ENCODE measurements around the gene FZD1.
A peak's percentile ranks its signal among the peaks of the same experiment; 100 is the strongest.

The FZD1 gene

DNA sequence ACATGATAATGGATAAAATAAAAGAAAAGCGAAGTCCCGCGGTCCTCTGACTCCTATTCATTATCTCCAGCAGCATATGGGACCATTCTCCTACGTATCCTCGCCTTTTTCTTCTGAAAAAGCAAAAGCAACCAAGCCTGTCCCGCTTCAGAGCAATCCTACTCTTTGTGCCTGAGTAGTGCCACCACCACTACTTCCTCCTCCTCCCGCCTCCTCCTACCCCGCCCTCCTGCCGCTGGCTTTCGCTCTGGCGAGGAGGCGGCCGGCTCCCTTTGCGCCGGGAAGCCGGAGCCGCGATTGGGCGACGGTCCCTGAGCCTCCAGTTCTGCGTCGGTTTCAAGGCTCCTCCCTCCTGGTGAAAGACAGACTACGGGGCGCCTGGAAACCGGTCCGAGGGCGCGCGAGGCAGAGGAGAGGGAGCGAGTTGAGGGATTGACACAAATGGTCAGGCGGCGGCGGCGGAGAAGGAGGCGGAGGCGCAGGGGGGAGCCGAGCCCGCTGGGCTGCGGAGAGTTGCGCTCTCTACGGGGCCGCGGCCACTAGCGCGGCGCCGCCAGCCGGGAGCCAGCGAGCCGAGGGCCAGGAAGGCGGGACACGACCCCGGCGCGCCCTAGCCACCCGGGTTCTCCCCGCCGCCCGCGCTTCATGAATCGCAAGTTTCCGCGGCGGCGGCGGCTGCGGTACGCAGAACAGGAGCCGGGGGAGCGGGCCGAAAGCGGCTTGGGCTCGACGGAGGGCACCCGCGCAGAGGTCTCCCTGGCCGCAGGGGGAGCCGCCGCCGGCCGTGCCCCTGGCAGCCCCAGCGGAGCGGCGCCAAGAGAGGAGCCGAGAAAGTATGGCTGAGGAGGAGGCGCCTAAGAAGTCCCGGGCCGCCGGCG lies at the start of gene FZD1:
Gene FZD1 (plus strand): TSS at position 388 of the 878 bp plus-strand sequence. CDS start 448 bp downstream, at position 836.
- DNase-seq (ENCODE audit: low spot score): peak; percentile 100

DNA sequence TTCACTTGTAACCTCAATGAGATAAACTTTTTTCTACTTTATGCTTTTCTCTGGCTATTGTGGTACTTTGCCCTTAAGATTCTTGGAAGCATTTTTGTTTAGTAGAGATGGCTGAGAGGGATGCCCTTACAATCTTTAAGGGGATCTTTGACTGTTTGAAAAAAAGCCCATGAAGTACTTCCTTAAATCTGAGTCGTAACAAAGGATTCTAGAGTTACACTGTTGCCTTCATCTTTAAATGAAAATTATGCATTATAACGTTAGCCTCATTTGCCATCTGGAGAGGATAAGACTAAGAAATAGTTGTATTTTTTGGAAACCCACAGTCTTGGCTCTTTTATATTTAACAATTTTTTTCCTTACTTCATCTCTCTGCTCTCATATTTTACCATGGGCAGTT lies 37.8 kb upstream of the FZD1 start:
- DNase-seq (ENCODE audit: low spot score): no peak

DNA sequence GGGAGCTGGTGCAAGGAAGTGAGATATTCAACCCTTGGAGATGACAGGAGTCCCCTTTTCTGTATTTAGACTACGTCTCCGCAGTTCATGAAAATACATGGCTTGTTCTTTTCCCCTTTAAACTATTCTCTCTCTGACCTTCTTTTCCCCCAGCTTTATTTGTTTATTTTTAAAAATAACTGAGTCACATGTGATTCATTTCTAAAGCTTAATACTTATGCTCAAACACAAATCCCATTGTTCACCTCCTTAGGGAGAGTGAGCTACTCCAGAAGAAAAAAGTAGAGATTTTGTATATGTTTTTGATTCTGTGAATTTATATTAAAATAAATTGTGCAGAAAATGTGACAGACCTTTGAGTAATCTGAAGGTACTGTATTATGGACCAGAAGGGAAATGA lies 35.9 kb upstream of the FZD1 start:
- DNase-seq (ENCODE audit: low spot score): no peak

DNA sequence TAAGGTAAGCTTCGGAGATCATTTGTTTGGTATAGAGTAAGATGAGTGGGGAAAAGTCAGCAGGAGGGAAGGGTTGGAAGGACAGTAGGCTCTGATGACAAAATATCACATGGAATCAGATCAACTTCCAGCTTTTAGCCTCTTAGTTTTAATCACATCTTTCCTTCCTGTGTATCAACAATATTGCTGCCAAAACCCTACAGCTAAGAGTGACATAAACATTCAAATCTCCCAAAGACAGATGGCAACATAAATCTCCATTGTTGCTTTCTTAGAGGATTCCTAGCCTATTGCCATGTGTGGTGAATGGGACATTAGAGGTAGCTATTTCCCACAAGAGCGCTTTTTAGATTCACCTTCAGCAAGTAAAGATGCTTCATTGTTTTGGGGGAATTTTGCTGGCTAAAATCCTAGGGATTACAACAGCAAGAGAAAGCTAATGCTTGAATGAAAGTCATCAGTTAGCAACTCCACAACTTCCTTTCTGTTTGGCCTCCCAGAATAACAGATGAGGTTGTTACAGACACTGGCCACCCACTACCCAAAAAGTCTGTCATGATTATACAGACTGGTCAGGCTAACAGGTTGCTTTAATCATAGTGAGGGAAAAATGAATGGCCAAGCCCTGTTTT lies 35.2 kb upstream of the FZD1 start:
- no peak for DNase-seq (ENCODE audit: low spot score)

DNA sequence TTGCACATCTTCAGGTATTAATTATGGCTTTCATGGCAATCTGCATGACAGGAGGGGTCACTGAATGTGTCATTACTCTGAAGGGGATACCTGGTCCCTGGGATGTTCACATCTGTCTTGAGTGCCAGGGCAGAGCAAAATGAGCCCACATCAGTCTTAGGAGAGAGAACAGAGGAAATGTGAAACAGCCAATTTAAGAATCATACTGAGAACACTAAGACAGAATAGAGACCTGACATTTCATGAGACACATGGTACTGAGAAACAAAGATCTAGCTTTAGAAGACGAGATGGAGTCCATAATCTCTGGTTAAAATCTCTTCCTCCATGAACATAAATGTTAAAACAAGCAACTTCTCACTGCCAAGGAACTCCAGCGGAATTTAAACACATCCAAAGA lies 34.1 kb upstream of the FZD1 start:
- DNase-seq (ENCODE audit: low spot score): no peak

DNA sequence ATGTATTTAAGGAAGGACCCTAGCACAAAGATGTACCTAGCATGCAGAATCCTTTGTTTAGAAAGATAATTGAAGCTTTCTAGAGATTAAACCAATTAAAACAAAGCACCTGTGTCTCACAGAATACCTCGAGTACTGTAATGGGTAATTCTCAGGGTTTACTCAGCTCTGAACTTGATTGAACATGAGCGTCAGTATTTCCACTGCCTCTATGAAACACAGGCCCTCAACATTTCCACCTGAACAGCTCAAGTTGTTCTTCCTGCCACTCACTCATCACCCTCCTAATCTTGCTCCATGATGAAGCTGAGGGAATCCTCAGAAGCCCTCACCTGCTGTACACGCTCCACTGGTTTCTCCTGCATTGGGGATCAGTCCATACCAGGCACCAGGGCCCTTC lies 33.7 kb upstream of the FZD1 start:
- DNase-seq (ENCODE audit: low spot score): no peak

DNA sequence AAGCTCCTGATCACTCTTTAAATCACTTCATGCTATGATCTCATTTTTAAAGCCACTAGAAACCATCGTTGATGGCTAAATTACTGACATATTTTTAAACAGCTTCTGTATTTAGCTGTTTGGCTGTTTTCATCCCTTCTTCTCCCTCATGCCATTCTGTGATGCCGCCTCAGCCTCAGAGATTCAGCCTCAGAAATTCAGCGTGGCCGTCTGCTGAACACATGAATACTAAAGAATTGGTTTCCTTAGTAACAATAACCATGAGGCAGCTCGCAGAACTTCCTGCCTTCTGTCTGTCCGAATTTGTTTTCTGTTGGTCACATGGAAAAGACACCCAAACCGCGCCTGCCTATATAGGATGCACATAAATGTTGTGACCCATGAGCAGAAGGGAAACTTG lies 31.0 kb upstream of the FZD1 start:
- DNase-seq (ENCODE audit: low spot score): no peak

DNA sequence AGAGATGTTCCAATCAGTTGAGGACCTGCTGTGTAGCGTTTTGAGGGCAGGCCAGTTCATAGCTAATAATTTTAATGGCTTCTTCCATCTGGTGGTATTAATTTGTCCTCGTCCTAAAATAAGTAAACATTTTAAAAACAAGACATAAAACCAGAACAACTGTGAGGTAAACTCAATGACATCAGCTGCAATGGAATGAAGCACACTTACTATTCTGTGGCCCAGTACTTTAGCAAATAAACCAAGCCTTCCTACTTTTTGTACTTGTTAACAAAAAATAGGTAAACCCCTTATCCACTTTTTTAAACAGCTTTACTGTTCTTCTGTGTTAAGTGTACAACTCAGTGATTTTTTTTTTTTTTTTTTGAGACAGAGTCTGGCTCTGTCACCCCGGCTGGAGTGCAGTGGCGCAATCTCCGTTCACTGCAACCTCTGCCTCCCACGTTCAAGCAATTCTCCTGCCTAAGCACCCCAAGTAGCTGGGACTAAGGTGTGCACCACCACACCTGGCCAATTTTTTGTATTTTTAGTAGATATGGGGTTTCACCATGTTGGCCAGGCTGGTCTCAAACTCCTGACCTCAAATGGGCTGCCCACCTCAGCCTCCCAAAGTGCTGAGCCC lies 28.9 kb upstream of the FZD1 start:
- DNase-seq (ENCODE audit: low spot score): no peak

DNA sequence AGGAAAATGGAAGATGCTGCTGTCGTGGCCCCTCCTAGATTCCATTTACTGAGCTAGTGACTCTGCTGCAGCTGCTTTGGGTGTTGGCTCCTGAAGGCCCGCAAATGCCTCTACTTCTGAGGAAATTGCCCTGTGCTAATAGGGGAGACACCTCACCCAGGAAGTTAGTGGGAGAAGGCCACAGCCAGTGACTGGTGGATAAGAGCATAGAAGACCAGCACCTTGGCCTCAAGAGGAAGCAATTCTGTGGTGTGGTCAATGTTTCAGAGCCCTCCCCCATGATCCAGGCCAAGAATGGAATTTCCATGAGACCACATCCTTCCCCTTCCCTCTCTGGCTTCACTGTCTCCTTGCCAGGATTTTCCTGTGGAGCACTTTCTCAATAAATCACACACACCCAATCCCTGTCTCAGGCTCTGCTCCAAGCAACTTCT lies 25.0 kb upstream of the FZD1 start:
- DNase-seq (ENCODE audit: low spot score): peak; percentile 67

DNA sequence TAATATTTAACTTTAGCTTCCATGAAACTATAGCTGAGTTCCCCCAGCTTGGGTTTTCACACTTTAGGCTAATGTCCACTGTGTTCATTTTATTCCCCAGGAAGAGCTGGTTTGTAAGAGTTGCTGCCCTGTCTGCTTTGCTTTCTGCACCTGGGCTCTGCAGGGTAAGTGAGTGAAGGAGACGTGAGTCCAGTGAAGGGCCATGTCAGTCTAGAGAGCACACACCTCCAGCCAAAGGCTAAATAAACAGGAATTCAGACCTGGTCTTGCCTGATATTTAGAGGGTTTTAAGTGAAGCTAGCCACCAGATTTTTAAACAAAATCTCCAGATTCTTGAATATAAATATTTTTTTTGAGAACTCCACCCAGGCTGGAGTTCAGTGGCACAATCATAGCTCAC lies 24.5 kb upstream of the FZD1 start:
- no peak for DNase-seq (ENCODE audit: low spot score)

DNA sequence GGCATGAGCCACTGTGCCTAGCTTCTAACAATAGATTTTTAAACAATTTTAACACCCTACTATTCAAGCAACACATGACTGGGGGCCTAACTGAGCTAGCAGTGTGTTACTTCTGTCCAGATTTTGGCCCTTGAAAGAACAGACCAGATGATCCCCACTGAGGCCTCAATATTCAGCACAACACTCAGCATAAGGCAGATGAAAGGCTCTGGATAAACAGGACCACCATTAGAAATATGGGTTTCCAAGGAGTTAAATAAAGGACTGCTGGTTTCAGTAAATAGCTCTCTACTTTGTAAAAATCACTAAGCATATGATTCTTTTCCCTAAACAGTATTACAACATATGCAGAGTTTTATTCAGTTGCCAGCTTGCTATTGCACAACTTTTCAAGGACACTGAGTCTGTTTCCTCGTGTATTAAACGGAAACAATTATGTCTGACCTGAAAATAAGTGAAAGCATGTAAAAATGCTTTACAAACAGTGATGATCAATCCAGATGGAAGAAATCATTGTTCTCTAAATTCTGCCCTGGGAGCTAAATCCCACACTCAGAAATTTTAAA lies 23.8 kb upstream of the FZD1 start:
- DNase-seq (ENCODE audit: low spot score): no peak

DNA sequence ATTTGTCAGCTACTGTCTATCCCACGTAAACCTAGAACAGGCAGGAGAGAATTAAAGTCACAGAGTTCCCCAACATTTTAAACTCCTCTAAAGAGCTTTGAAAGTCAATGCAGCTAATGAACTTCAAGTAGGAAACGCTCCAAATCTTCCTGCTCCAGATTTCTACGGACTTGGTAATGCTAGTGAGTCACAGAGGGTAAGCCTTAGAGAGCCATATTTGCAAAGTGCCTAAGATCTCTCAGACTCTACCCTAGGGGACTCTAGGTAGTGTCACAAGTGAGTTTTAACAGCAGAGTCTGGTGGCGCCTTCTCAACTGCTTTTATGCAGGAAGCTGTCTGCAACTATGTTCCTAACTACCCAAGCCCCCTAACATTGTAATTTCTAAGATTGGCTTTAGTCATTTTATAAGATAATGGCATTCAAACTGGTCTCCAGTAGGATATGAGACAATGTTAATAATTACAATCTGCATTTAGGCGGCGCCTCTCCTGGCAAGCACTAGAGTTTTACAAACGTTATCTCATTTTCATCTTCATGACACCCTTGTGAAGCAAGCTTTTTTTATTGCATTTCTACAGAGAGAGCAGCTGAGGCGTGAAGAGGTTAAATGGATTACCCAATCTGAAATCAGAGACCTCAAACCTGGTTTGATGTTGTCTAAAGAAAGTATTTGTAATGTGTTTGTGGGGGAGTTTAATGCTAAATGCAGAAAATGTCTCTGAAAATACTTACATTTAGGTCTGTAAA lies 22.0 kb upstream of the FZD1 start:
- DNase-seq (ENCODE audit: low spot score): peak; percentile 42

DNA sequence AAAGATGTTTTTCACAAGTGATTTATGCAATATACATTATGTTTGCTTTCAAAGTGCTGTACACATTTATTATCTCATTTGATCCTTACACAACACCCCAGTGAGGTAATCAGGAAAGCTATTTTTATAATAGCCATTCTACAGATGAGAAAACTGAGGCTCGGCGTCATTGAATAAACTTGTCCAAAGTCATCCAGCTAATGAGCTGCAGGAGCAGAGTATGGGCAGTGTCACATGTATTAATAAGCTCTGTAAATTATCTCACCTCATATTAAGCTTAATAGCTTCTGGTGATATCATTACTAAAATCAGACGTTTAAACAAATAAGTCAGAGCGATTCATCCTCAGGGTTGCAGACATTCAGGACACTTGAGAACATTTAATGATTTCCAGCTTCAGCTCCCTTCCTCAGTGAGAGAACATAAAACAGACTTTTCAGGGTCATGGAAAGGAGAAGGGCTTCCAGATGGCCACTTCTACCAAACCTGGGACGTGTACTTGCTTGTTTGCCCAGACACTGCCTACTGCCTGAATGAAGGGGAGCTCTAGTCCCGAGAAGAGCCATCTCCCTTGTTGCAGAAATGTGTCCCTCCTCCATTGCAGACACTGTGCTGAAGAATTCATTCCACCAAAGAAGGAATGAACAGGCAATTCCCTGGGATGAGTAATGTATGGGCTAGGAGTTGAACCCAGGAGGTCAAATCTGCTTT lies 20.5 kb upstream of the FZD1 start:
- no peak for DNase-seq (ENCODE audit: low spot score)

DNA sequence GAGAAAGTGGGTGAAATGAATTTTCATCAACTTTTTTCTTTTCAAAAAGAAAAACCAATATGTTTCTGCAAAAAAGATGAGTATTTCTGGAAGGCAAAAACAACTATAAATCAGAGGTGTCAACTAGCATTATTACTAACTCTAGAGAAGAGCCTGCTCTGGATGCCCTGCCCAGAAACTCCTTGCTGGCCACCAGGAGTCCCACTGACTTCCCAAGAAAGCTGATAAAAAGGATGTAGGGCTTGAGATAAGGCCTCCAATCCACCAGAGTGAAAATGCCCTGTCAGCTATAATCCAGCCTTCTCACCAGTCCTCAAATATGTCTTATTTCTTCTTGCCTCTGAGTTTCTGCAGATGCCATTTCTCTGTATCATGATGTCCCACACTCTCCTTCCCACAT lies 16.7 kb upstream of the FZD1 start:
- DNase-seq (ENCODE audit: low spot score): no peak

DNA sequence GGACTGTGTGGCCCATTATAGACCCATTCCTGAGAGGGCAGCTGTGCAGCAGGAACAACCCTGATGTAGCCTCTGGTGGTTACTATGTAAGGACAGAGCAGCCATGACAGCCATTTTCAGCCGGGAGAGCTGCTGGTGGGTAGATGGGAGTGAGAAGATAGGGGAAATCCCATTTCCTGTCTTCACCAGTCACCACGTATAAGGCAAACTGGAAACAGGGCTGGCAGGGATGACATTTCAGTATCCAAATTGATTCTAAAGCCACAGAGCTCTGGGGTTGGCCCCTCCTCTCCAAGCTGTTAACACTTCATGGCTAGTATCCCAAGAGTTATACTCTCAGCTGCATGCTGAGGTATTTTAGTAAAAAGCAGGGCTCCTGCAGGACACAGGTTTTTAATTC lies 15.2 kb upstream of the FZD1 start:
- no peak for DNase-seq (ENCODE audit: low spot score)

DNA sequence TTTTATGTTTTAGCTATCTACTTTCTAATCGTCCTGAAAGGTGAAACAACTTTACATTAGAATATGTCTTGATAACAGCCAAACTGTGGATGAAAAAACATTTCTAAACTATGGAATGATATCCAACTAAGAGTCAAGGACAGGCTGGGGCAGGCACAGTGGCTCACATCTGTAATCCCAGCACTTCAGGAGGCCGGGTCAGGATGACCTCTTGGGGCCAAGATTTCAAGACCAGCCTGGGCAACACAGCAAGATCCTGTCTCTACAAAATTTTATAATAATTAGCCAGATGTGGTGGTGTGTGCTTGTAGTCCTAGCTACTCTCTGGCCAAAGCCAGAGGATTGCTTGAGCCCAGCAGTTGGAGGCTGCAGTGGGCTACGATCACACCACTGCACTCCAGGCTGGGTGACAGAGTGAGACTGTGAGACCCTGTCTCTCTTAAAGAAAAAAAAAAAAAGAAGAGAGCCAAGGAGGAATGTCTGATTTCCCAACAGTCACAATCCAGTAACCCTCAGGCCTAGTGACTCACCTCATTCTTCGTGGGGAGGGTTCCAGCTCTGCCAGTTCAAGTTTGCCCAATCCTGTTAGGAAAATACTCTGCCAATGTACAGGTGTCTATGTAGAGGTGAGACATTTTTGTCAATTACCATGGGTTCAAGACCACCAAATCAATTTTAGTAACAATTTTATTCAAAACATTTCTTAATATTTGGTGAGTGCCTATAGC lies 14.6 kb upstream of the FZD1 start:
- peak; percentile 15 for DNase-seq (ENCODE audit: low spot score)

DNA sequence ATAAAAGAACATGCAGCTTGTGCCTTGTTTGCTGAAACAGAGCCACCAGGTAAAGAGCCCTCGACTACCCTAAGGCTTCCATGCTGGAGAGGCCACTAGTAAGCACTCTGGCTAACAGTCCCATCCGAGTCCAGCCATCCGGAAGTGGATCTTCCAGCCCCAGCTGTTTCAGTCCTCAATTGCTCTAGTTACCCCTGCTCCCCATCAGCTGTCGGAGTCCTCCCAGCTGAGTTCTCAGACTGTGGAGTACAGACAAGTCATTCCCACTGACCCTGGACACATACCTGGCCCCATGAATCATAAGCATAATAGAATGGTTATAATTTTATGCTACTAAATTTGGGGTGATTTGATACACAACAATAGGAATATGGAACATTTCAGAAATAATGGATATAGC lies 13.5 kb upstream of the FZD1 start:
- DNase-seq (ENCODE audit: low spot score): no peak

DNA sequence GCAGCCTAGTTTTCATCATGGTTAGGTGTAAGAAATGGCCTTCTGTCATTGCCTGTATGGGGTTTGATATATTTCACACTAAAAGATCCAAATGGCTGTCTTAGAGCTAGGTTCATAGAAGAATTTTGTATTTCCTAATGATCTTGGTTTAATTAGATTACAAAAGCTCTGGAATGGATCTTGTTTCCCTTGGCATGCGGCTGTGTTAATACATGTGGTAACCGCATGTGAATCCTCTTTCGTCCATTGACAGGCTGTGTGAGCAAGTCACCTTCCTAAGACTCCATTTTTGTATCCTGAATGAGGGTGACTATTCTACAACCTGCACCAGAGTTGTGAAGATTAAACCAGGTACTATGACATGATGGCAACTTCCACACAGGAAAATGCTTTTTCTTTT lies 12.4 kb upstream of the FZD1 start:
- no peak for DNase-seq (ENCODE audit: low spot score)

DNA sequence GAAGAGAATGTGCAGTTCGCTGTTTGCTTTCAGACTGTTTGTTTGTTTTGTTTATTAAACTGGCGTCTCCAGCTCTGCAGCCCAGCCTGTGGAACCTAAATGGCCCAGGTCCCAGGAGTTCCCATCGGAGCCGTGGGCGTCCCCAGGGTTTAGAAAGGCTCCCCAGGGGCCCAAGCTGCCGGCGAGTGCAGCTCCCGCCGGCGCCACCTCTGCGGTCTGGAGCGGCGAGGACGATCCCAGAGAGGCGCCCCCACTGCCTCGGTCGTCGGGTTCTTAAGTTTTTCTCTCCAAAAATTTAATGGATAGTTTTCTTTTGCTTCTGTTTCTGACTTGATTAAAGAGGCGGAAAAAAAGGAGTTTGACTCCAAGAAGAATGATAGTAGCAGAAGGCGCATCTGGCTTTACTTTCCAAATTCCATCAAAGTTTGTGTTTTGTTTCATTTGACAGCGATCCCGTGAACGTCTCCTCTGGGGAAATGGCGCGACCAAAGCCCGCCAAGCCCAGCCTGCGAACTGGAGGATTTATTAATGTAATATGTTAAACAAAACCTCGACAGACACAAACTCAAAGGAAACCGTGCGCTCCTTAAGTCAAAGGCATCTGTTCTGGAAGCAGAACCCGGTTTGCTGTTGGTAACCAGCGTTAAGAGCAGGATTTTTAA lies 718 bp upstream of the FZD1 start:
- peak; percentile 58 for DNase-seq (ENCODE audit: low spot score)

All from LoVo (cell line).